ENCODE data around the gene KNOP1. TPM values are rescaled to one million over a fixed set of nuclear protein-coding genes. Genes with fewer than 3 reads are reported as not detected.
A peak's percentile ranks its signal among the peaks of the same experiment; 100 is the strongest.

KNOP1 gene
- total RNA-seq, 4 donors from 2014 or later = 4.1 to 9.2 (median 5.5) TPM

DNA sequence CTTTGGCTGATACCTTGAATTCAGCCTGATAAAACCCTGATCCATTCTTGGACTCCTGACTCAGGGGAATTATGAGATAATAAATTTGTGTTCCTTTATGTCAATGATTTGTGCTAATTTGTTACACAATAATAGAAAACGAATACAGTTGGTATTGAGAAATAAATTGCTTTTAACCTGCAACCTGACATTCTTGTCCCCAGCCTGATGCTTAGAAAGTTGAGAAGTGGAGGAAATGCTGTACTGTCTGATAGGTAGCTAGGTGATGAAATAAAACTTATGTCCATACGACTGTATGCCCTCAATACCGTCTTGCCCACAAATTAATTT is 10.6 kb upstream of the KNOP1 start:
- H3K27me3 ChIP-seq = no peaks in the 10 kb centered on the region
- no peaks in the 10 kb centered on the region for H3K9me3 ChIP-seq
- in situ Hi-C loops (cut with MboI; ENCODE audit: low sequenced_read_pairs in 4 of 4) = no loop called here
- DNase-seq = no peak
- TF ChIP-seq, protein P1, sequence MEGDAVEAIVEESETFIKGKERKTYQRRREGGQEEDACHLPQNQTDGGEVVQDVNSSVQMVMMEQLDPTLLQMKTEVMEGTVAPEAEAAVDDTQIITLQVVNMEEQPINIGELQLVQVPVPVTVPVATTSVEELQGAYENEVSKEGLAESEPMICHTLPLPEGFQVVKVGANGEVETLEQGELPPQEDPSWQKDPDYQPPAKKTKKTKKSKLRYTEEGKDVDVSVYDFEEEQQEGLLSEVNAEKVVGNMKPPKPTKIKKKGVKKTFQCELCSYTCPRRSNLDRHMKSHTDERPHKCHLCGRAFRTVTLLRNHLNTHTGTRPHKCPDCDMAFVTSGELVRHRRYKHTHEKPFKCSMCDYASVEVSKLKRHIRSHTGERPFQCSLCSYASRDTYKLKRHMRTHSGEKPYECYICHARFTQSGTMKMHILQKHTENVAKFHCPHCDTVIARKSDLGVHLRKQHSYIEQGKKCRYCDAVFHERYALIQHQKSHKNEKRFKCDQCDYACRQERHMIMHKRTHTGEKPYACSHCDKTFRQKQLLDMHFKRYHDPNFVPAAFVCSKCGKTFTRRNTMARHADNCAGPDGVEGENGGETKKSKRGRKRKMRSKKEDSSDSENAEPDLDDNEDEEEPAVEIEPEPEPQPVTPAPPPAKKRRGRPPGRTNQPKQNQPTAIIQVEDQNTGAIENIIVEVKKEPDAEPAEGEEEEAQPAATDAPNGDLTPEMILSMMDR (IDR thresholded peaks at IDR 0.05 in 4 of 5, conservative IDR thresholded peaks at IDR 0.05 in 1 of 5) = no peak
- no peak for TF ChIP-seq POLR2A (IDR thresholded peaks at IDR 0.05)
- H3K4me1 ChIP-seq = no peaks in the 10 kb centered on the region
- H3K36me3 ChIP-seq = no peaks in the 10 kb centered on the region
- intact Hi-C loops (cut with DNase I; ENCODE audit: low total_unique reads) = no loop called here
- ATAC-seq = no peak
- no peak overlapping the region for H3K4me3 ChIP-seq
- H3K27ac ChIP-seq = no peak overlapping the region

DNA sequence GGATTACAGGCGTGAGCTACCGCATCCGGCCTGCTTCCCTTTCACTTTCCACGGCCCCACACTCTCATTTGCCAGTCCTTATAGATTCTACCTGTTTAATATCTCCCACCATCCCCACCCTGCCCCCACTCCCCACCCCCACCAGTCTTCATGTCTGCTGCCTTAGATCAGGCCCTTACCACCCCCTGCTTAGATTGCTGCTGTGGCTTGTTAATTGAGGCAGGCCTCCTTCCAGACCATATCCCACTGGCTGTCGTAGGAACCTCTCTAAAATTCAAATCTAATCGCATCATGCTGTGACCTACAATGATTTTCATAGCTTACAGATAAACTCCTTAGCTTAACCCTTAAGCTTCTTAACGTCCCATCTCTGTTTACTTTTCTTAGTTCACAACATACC is 5.0 kb upstream of the KNOP1 start:
- ATAC-seq (no peak), DNase-seq (no peak)
- in situ Hi-C loops (cut with MboI; ENCODE audit: low sequenced_read_pairs in 4 of 4) (no loop called here), intact Hi-C loops (cut with DNase I; ENCODE audit: low total_unique reads) (no loop called here)
- Histone ChIP-seq H3K36me3 (no peaks in the 10 kb centered on the region), H3K4me1 (peaks cover 9 to 16% of the 10 kb centered on the region in 2 donors), H3K9me3 (no peaks in the 10 kb centered on the region), H3K27me3 (no peaks in the 10 kb centered on the region), H3K27ac (no peak overlapping the region), H3K4me3 (no peak overlapping the region)
- TF ChIP-seq, protein P1 (IDR thresholded peaks at IDR 0.05 in 4 of 5, conservative IDR thresholded peaks at IDR 0.05 in 1 of 5) = no peak
- TF ChIP-seq POLR2A (IDR thresholded peaks at IDR 0.05) = no peak

DNA sequence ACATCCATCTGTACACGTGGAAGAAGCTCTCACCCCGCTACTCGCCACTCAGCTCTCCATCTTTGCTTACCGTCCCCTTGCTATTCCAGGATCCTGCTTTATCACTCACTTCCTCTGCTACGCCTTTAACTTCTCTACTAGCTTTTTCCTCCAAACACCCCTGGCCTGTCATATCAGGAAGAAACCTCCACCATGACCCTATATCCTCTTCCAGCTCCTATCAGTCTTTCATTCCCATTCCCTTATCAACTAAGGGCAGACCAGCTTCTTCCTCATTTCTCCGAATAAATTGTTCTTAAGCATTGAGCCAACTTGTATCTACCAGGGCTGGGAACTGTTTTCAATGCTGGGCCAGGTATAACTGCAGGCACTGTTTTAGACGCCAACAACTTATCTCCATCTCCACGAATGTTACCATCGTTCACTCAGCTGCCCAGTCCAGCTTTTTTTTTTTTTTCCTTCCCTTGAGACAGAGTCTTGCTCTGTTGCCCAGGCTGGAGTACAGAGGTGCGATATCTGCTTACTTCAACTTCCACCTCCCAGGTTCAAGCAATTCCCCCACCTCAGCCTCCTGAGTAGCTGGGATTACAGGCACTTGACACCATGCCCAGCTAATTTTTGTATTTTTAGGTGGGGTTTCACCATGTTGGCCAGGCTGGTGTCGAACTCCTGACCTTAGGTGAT is 4.4 kb upstream of the KNOP1 start:
- intact Hi-C loops (cut with DNase I; ENCODE audit: low total_unique reads) = no loop called here
- DNase-seq = no peak
- TF ChIP-seq, protein P1 (IDR thresholded peaks at IDR 0.05 in 4 of 5, conservative IDR thresholded peaks at IDR 0.05 in 1 of 5) = no peak
- no peak for TF ChIP-seq POLR2A (IDR thresholded peaks at IDR 0.05)
- H3K4me3 ChIP-seq = no peak overlapping the region
- in situ Hi-C loops (cut with MboI; ENCODE audit: low sequenced_read_pairs in 4 of 4) = no loop called here
- no peak overlapping the region for H3K27ac ChIP-seq
- peaks cover 11 to 16% of the 10 kb centered on the region in 2 donors for H3K4me1 ChIP-seq
- H3K36me3 ChIP-seq = no peaks in the 10 kb centered on the region
- no peak for ATAC-seq
- no peaks in the 10 kb centered on the region for H3K9me3 ChIP-seq
- no peaks in the 10 kb centered on the region for H3K27me3 ChIP-seq

DNA sequence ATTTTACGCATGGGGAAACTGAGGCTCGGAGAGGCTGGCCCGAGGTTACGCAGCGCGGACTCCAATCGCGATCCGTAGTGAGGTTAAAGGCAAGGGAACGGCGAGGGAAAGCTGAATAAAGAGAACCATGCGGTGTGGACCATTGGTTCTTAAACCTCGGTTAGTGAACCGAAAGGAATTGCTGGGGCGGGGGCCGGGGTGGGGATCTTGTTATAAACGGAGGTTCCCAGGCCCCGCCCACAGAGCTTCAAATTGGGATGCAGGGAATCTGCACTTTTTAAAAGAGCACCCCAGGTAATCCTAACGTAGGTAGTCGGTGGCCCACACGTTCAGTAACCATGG is 568 bp upstream of the KNOP1 start:
- no peaks in the 10 kb centered on the region for H3K27me3 ChIP-seq
- peaks cover 0 to 12% of the 10 kb centered on the region in 2 donors for H3K36me3 ChIP-seq
- H3K4me3 ChIP-seq = peak overlapping the region; percentile 83 to 95 (median 94)
- TF ChIP-seq, protein P1 (IDR thresholded peaks at IDR 0.05 in 4 of 5, conservative IDR thresholded peaks at IDR 0.05 in 1 of 5) = no peak
- no peak for TF ChIP-seq POLR2A (IDR thresholded peaks at IDR 0.05)
- intact Hi-C loops (cut with DNase I; ENCODE audit: low total_unique reads) (loop anchor here (1.0 to 5.0 kb wide), 4 partner anchors 20 to 196 kb away; partner anchors contain the start of genes CCP110, GDE1 and VPS35L), in situ Hi-C loops (cut with MboI; ENCODE audit: low sequenced_read_pairs in 4 of 4) (no loop called here)
- no peak for DNase-seq
- H3K27ac ChIP-seq = peak overlapping the region in 3 of 4 donors; percentile 86 to 87 (median 87)
- H3K9me3 ChIP-seq = no peaks in the 10 kb centered on the region
- ATAC-seq = peak; percentile 22 to 28
- H3K4me1 ChIP-seq = peaks cover 27% of the 10 kb centered on the region in 2 donors
